SK-N-SH (cell line): ENCODE measurements around the gene AUTS2.

Experiments
- CTCF ChIP-seq: fragments of 200-600 bp; sonication (generic); IDR thresholded peaks from 2 replicates; pipeline ENCODE4 v1.6.1; 2017; ENCODE audit warnings: antibody characterized with exemption, mild to moderate bottlenecking, moderate library complexity
- EZH2phosphoT487 ChIP-seq: fragments of 200-600 bp; sonication (generic); IDR thresholded peaks from 2 replicates; pipeline ENCODE4 v1.6.1; 2017; ENCODE audit warnings: low read depth, mixed run types, mild to moderate bottlenecking, antibody characterized with exemption, moderate library complexity, borderline replicate concordance
- REST ChIP-seq: IDR thresholded peaks from 2 replicates; pipeline ENCODE4 v1.6.1; 2012; ENCODE audit warnings: mild to moderate bottlenecking, low read depth, low read length, moderate library complexity

GRCh38 chr7:69795932-69796331 lies 197.7 kb downstream of the AUTS2 start:
- TF ChIP-seq REST (no peak), CTCF (no peak), EZH2phosphoT487 (no peak)
